Lower lobe of right lung (tissue), 2 donors: ENCODE data around the gene PANX3. TPM values are rescaled to one million over a fixed set of nuclear protein-coding genes. Genes with fewer than 3 reads are reported as not detected.

Source experiments
- ATAC-seq, 2 donors: fragments of 200-7000 bp; cut with Tn5 transposase; one replicate each; pipeline ENCODE4 v1.9.1; 2020 to 2022; ENCODE audit warnings: mild to moderate bottlenecking in 2 of 2, moderate library complexity in 2 of 2
- DNase-seq: peaks from one replicate; pipeline ENCODE4 v3.0.0-alpha.2; 2020
- H3K27ac ChIP-seq: fragments of 200-600 bp; one replicate; pipeline ENCODE4 v1.8.0; 2022
- H3K27me3 ChIP-seq: fragments of 200-600 bp; one replicate; pipeline ENCODE4 v1.8.0; 2022; ENCODE audit warnings: low read depth
- H3K36me3 ChIP-seq: fragments of 200-600 bp; one replicate; pipeline ENCODE4 v1.8.0; 2022; ENCODE audit warnings: mild to moderate bottlenecking
- H3K4me1 ChIP-seq: fragments of 200-600 bp; one replicate; pipeline ENCODE4 v1.8.0; 2022
- H3K4me3 ChIP-seq: fragments of 200-600 bp; one replicate; pipeline ENCODE4 v1.8.0; 2022; ENCODE audit warnings: mild to moderate bottlenecking
- H3K9me3 ChIP-seq: fragments of 200-600 bp; one replicate; pipeline ENCODE4 v1.8.0; 2022
- CTCF ChIP-seq: fragments of 200-600 bp; IDR thresholded peaks from one replicate; pipeline ENCODE4 v1.8.0; 2022; ENCODE audit warnings: antibody characterized with exemption, mild to moderate bottlenecking
- intact Hi-C: fragments of 100-400 bp; cut with DNase I; formaldehyde crosslinking; loops from one replicate; pipeline ENCODE4 v1.11.0; 2022
- total RNA-seq: library from RNA; stranded (reverse); fragmentation: NEBNext Ultra II Directional; extraction: Animal tissue kit (Norgen Biotek cat#: 25700); gene quantifications from one replicate; pipeline ENCODE4 v1.2.1, GENCODE V29; 2021
- donor health status: DM: no; HTN: yes; CAD: no; lungs with severe emphysema.

Gene PANX3
- total RNA-seq, 1 donor from 2014 or later: not detected

DNA sequence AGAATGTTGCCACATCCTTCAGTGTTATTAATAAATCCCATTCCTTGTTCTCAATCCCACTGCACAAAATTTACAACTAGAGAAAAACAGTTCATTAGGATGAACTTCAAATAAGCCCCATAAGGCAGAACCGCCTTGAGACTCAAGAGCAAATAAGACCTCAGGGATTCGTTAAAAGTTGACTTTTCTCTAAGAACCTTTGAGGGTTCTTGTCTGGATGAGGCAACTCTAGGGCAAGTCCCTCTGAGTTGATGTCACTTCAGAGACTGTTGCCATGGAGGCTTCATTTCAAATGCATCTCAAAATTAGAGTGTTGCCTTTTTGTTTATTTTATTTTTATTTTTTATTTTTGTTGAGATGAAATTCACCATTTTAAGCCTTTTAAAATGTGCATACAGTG lies 19.8 kb upstream of the PANX3 start:
- ATAC-seq (peak; percentile 60 to 64), DNase-seq (no peak)
- Histone ChIP-seq H3K27ac (no peak overlapping the region), H3K27me3 (no peaks in the 10 kb centered on the region), H3K36me3 (no peaks in the 10 kb centered on the region), H3K9me3 (no peaks in the 10 kb centered on the region), H3K4me3 (no peak overlapping the region), H3K4me1 (no peaks in the 10 kb centered on the region)
- TF ChIP-seq CTCF: no peak
- intact Hi-C loops: no loop called here

- Histone ChIP-seq H3K36me3 (no peaks in the 10 kb centered on the region), H3K4me3 (no peak overlapping the region), H3K27ac (no peak overlapping the region), H3K4me1 (no peaks in the 10 kb centered on the region), H3K9me3 (no peaks in the 10 kb centered on the region), H3K27me3 (no peaks in the 10 kb centered on the region)
- intact Hi-C loops: no loop called here
- DNase-seq: no peak
- ATAC-seq: peak in 1 of 2 donors; percentile 49
- TF ChIP-seq CTCF: no peak
Observed at GRCh38 chr11:124592627-124593026, 18.6 kb upstream of the PANX3 start.

- no peak overlapping the region for H3K27ac ChIP-seq
- no peaks in the 10 kb centered on the region for H3K36me3 ChIP-seq
- no peaks in the 10 kb centered on the region for H3K27me3 ChIP-seq
- no peaks in the 10 kb centered on the region for H3K4me1 ChIP-seq
- intact Hi-C loops: no loop called here
- no peak for DNase-seq
- no peak for TF ChIP-seq CTCF
- ATAC-seq: no peak
- H3K4me3 ChIP-seq: no peak overlapping the region
- H3K9me3 ChIP-seq: no peaks in the 10 kb centered on the region
Observed at GRCh38 chr11:124595302-124595701, 15.9 kb upstream of the PANX3 start.

DNA sequence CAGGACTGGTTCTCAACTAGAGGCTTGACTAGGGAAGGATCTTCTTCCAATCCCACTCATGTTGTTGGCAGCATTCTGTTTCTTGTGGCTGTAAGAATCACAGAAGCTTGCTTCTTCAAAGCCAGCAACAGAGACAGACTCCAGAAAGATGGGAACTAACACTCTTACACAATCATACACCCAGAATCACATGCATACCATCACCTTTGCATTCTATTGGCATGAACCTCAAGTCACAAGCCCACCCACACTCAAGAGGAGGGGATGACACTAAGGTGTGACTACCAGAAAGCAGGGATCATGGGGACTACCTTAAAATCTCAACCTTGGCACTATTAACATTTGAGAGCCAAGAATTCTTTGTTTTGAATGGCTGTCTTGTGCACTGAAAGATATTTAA lies 13.6 kb upstream of the PANX3 start:
- Histone ChIP-seq H3K4me3 (no peak overlapping the region), H3K27me3 (no peaks in the 10 kb centered on the region), H3K4me1 (no peaks in the 10 kb centered on the region), H3K27ac (no peak overlapping the region), H3K9me3 (no peaks in the 10 kb centered on the region), H3K36me3 (no peaks in the 10 kb centered on the region)
- DNase-seq: no peak
- no peak for ATAC-seq
- no peak for TF ChIP-seq CTCF
- intact Hi-C loops: no loop called here

- intact Hi-C loops: no loop called here
- Histone ChIP-seq H3K36me3 (no peaks in the 10 kb centered on the region), H3K27ac (no peak overlapping the region), H3K4me3 (no peak overlapping the region), H3K4me1 (no peaks in the 10 kb centered on the region), H3K27me3 (no peaks in the 10 kb centered on the region), H3K9me3 (no peaks in the 10 kb centered on the region)
- TF ChIP-seq CTCF: no peak
- DNase-seq (no peak), ATAC-seq (no peak)
Observed at GRCh38 chr11:124600621-124601320, 10.5 kb upstream of the PANX3 start.
